Measurements from ENCODE around the gene CALHM2. TPM values are rescaled to one million over a fixed set of nuclear protein-coding genes. Genes with fewer than 3 reads are reported as not detected.

Gene CALHM2
- total and polyA plus RNA-seq, 2 of the 4 experiments (the other 2 are of a cell fraction): 2.5 to 7.9 TPM

DNA sequence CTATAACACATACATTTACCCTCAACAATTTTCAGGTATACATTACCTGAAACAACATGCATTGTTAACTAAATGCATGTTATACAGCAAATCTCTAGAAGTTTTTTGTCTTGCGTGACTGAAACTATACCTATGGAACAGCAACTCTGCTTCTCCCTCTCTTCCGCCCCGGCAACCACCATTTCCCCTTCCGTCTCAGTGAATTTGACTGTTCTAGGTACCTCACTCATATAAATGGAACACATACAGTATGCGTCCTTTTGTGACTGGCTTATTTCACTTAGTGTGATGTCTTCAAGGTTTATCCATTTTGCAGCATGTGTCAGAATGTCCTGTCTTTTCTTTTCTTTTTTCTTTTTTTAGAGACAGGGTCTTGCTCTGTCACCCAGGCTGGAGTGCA, 22.5 kb downstream of the CALHM2 start:
- H3K9me3 ChIP-seq (ENCODE audit: control insufficient read depth, insufficient read depth, low read length): no peaks in the 10 kb centered on the region
- DNase-seq (no peak), ATAC-seq (ENCODE audit: low read depth) (no peak)
- no peak overlapping the region for H2BK5ac ChIP-seq (ENCODE audit: low read depth, low read length, poor library complexity, severe bottlenecking)
- H3K36me3 ChIP-seq (ENCODE audit: control insufficient read depth, insufficient read depth, low read length): peaks cover 44% of the 10 kb centered on the region
- H3K9ac ChIP-seq (ENCODE audit: low read depth, low read length): no peak overlapping the region
- dilution Hi-C loops (cut with HindIII; ENCODE audit: low sequenced_read_pairs, unreplicated experiment) (no loop called here), intact Hi-C loops (cut with micrococcal nuclease) (no loop called here), in situ Hi-C loops (cut with MboI; ENCODE audit: low sequenced_read_pairs) (no loop called here)
- no peak overlapping the region for H4K5ac ChIP-seq (ENCODE audit: low read depth, low read length)
- H2AK5ac ChIP-seq (ENCODE audit: low read depth, low read length): no peak overlapping the region
- no peak overlapping the region for H3K4me2 ChIP-seq (ENCODE audit: low read depth, low read length)
- TF ChIP-seq, protein P1, sequence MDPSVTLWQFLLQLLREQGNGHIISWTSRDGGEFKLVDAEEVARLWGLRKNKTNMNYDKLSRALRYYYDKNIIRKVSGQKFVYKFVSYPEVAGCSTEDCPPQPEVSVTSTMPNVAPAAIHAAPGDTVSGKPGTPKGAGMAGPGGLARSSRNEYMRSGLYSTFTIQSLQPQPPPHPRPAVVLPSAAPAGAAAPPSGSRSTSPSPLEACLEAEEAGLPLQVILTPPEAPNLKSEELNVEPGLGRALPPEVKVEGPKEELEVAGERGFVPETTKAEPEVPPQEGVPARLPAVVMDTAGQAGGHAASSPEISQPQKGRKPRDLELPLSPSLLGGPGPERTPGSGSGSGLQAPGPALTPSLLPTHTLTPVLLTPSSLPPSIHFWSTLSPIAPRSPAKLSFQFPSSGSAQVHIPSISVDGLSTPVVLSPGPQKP (IDR thresholded peaks at IDR 0.05; ENCODE audit: borderline replicate concordance, low read depth, low read length): no peak
- TF ChIP-seq MXI1 (IDR thresholded peaks at IDR 0.05; ENCODE audit: borderline replicate concordance, low read depth, low read length) (no peak), NFE2L2 (IDR thresholded peaks at IDR 0.05; ENCODE audit: low read depth, low read length) (no peak), RCOR1 (IDR thresholded peaks at IDR 0.05; ENCODE audit: insufficient replicate concordance, low read length) (no peak), POLR2A (IDR thresholded peaks at IDR 0.05; ENCODE audit: low read depth, low read length) (no peak), MAFK (IDR thresholded peaks at IDR 0.05; ENCODE audit: low read depth, low read length) (no peak), FOS (IDR thresholded peaks at IDR 0.05; ENCODE audit: low read depth, low read length) (no peak), MAZ (IDR thresholded peaks at IDR 0.05; ENCODE audit: borderline replicate concordance, low read depth, low read length) (no peak)
- TF ChIP-seq, protein P2, sequence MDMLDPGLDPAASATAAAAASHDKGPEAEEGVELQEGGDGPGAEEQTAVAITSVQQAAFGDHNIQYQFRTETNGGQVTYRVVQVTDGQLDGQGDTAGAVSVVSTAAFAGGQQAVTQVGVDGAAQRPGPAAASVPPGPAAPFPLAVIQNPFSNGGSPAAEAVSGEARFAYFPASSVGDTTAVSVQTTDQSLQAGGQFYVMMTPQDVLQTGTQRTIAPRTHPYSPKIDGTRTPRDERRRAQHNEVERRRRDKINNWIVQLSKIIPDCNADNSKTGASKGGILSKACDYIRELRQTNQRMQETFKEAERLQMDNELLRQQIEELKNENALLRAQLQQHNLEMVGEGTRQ (IDR thresholded peaks at IDR 0.05; ENCODE audit: low read depth, low read length): no peak
- TF ChIP-seq, protein P3, sequence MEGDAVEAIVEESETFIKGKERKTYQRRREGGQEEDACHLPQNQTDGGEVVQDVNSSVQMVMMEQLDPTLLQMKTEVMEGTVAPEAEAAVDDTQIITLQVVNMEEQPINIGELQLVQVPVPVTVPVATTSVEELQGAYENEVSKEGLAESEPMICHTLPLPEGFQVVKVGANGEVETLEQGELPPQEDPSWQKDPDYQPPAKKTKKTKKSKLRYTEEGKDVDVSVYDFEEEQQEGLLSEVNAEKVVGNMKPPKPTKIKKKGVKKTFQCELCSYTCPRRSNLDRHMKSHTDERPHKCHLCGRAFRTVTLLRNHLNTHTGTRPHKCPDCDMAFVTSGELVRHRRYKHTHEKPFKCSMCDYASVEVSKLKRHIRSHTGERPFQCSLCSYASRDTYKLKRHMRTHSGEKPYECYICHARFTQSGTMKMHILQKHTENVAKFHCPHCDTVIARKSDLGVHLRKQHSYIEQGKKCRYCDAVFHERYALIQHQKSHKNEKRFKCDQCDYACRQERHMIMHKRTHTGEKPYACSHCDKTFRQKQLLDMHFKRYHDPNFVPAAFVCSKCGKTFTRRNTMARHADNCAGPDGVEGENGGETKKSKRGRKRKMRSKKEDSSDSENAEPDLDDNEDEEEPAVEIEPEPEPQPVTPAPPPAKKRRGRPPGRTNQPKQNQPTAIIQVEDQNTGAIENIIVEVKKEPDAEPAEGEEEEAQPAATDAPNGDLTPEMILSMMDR (conservative IDR thresholded peaks at IDR 0.05; ENCODE audit: low read depth, low read length): no peak
- H4K8ac ChIP-seq (ENCODE audit: low read depth in 2 of 2, low read length in 2 of 2): no peak overlapping the region
- no peak overlapping the region for H2BK120ac ChIP-seq (ENCODE audit: low read depth, low read length)
- H4K20me1 ChIP-seq (ENCODE audit: insufficient read depth, low read length): no peaks in the 10 kb centered on the region
- WGBS, 2 experiments (ENCODE audit: extremely low coverage in 2 of 2, insufficient read length in 1 of 2): 100% methylated on average over 2 of the region's 5 CpGs; no CpG with 5 or more reads in 1 of the 2 experiments
- H3K9me1 ChIP-seq (ENCODE audit: insufficient read depth, low read length): no peaks in the 10 kb centered on the region
- no peaks in the 10 kb centered on the region for H3K27me3 ChIP-seq (ENCODE audit: control insufficient read depth, insufficient read depth, low read length)
- H3K18ac ChIP-seq (ENCODE audit: low read depth, low read length): no peak overlapping the region
- H3K14ac ChIP-seq (replicated peaks; ENCODE audit: low read depth, low read length): no peak overlapping the region
- no peak overlapping the region for H3K27ac ChIP-seq (ENCODE audit: insufficient read depth, low read length)
- H4K91ac ChIP-seq (ENCODE audit: insufficient read depth, low read depth, low read length): no peak overlapping the region
- H2AK9ac ChIP-seq (replicated peaks; ENCODE audit: low read depth, low read length, poor library complexity): no peak overlapping the region
- H3K4ac ChIP-seq (ENCODE audit: low read depth, low read length): no peak overlapping the region
- no peaks in the 10 kb centered on the region for H3K4me1 ChIP-seq (ENCODE audit: control insufficient read depth, insufficient read depth, low read length)
- no peak overlapping the region for H2BK15ac ChIP-seq (ENCODE audit: low read depth, low read length)
- no TSS peak for BruUV-seq (replicated peaks)
- H2AFZ ChIP-seq (replicated peaks; ENCODE audit: low read length, poor library complexity): no peak overlapping the region
- POLR2A ChIA-PET (ENCODE audit: unreplicated experiment): no interaction called here
- H3K23ac ChIP-seq (ENCODE audit: low read depth, low read length): no peak overlapping the region
- peaks cover 8 to 11% of the 10 kb centered on the region in 2 experiments; a peak in 3 of 4 replicates for H3K79me1 ChIP-seq (ENCODE audit: low read depth in 1 of 2, low read length in 2 of 2)
- no peak overlapping the region for H3K56ac ChIP-seq (ENCODE audit: extremely low read depth, insufficient read depth, low read length)
- CTCF ChIA-PET: no interaction called here
- no peak overlapping the region for H3K4me3 ChIP-seq (ENCODE audit: insufficient read depth, low read depth, low read length)
- no peak overlapping the region for H2BK20ac ChIP-seq (ENCODE audit: low read depth, low read length)
